ENCODE measurements around the gene ANKRD52.

The ANKRD52 gene

DNA sequence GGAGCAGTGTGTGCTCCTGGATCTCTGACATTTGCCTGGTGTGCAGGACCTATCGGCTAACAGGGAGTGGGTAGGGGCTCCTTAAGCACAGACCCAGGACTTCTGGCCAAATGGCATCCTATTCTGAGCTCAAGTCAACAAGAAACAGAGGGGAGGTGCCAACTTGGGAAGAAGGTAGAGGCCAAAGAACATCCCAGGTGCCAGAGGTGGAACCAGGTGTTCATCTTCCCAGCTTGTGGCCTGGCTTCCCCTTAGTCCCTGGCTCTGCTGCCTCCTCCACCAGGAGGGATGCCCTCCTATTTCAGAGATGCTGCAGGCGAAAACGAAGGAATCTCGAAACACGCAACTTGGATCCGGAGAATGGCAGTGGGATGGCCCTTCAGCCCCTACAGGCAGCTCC lies 22.1 kb downstream of the ANKRD52 start:
- no peak overlapping the region for H3K27ac ChIP-seq (ENCODE audit: low read depth, low read length)
- H3K4me3 ChIP-seq (ENCODE audit: low read length): no peak overlapping the region
- H3K9me3 ChIP-seq (ENCODE audit: control insufficient read depth, insufficient read depth, low read length): no peaks in the 10 kb centered on the region
- no peaks in the 10 kb centered on the region for H3K4me1 ChIP-seq (ENCODE audit: control insufficient read depth, low read length)
- H3F3A ChIP-seq (ENCODE audit: control insufficient read depth, insufficient read depth): no peaks in the 10 kb centered on the region
- no peaks in the 10 kb centered on the region for H3K9me2 ChIP-seq (replicated peaks; ENCODE audit: control insufficient read depth, low read length)
- H3K79me2 ChIP-seq (ENCODE audit: control insufficient read depth, low read length): no peaks in the 10 kb centered on the region
- no peak overlapping the region for H3K4me2 ChIP-seq (ENCODE audit: low read length)
- H3K36me3 ChIP-seq (ENCODE audit: control insufficient read depth, low read length): peaks cover 5% of the 10 kb centered on the region; the same call in 1 of the 2 replicates
- H3K27me3 ChIP-seq (ENCODE audit: control insufficient read depth, low read length): no peaks in the 10 kb centered on the region
- H4K20me1 ChIP-seq (ENCODE audit: control insufficient read depth, insufficient read depth, low read depth, low read length): no peaks in the 10 kb centered on the region
- no peak for TF ChIP-seq EZH2phosphoT487 (IDR thresholded peaks at IDR 0.05; ENCODE audit: borderline replicate concordance, low read length)
- TF ChIP-seq, protein P1, sequence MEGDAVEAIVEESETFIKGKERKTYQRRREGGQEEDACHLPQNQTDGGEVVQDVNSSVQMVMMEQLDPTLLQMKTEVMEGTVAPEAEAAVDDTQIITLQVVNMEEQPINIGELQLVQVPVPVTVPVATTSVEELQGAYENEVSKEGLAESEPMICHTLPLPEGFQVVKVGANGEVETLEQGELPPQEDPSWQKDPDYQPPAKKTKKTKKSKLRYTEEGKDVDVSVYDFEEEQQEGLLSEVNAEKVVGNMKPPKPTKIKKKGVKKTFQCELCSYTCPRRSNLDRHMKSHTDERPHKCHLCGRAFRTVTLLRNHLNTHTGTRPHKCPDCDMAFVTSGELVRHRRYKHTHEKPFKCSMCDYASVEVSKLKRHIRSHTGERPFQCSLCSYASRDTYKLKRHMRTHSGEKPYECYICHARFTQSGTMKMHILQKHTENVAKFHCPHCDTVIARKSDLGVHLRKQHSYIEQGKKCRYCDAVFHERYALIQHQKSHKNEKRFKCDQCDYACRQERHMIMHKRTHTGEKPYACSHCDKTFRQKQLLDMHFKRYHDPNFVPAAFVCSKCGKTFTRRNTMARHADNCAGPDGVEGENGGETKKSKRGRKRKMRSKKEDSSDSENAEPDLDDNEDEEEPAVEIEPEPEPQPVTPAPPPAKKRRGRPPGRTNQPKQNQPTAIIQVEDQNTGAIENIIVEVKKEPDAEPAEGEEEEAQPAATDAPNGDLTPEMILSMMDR (IDR thresholded peaks at IDR 0.05; ENCODE audit: low read depth, low read length, poor library complexity, severe bottlenecking): no peak

DNA sequence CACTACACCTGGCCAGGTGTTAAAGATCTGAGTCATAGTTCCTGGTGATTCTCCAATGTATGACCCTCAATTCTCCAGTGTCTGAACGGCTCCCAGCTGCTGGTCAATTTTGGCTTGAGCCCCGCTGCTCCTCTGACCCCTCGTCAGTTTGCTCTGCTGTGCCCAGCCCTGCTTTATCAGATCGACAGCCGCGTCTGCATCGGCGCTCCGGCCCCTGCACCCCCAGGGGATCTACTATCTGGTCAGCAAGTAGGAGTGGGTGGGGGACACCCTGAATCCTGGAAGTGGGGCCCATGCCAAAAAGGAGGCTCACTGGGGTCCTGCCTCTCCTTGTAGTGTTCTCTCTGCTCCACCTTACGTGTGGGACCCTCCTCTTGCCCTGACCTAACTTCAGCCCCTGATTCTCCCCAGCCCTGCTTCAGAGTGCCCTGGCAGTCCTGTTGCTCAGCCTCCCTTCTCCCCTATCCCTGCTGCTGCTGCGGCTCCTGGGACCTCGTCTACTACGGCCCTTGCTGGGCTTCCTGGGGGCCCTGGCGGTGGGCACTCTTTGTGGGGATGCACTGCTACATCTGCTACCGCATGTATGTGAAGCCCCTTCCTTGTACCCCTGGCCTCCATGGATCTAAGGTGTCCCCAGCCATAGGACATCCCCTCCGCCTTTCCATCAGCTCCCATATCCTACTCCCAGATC lies 23.3 kb downstream of the ANKRD52 start:
- Histone ChIP-seq H3K4me2 (ENCODE audit: low read length) (no peak overlapping the region), H3K4me3 (ENCODE audit: low read length) (no peak overlapping the region), H3F3A (ENCODE audit: control insufficient read depth, insufficient read depth) (no peaks in the 10 kb centered on the region), H3K27me3 (ENCODE audit: control insufficient read depth, low read length) (no peaks in the 10 kb centered on the region), H3K36me3 (ENCODE audit: control insufficient read depth, low read length) (no peaks in the 10 kb centered on the region), H3K79me2 (ENCODE audit: control insufficient read depth, low read length) (no peaks in the 10 kb centered on the region), H3K27ac (ENCODE audit: low read depth, low read length) (no peak overlapping the region), H3K4me1 (ENCODE audit: control insufficient read depth, low read length) (peaks cover 3% of the 10 kb centered on the region; the same call in 1 of the 2 replicates), H4K20me1 (ENCODE audit: control insufficient read depth, insufficient read depth, low read depth, low read length) (no peaks in the 10 kb centered on the region), H3K9me2 (replicated peaks; ENCODE audit: control insufficient read depth, low read length) (no peaks in the 10 kb centered on the region), H3K9me3 (ENCODE audit: control insufficient read depth, insufficient read depth, low read length) (no peaks in the 10 kb centered on the region)
- TF ChIP-seq, protein P1 (IDR thresholded peaks at IDR 0.05; ENCODE audit: low read depth, low read length, poor library complexity, severe bottlenecking): no peak
- no peak for TF ChIP-seq EZH2phosphoT487 (IDR thresholded peaks at IDR 0.05; ENCODE audit: borderline replicate concordance, low read length)

DNA sequence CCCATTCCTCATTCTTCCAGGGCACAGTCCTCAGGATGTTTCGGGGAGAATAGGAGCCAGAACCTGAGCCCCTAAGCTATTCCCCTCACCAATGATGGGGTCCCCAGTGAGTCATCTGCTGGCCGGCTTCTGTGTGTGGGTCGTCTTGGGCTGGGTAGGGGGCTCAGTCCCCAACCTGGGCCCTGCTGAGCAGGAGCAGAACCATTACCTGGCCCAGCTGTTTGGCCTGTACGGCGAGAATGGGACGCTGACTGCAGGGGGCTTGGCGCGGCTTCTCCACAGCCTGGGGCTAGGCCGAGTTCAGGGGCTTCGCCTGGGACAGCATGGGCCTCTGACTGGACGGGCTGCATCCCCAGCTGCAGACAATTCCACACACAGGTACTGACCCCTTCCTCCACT lies 27.0 kb downstream of the ANKRD52 start:
- H3K4me2 ChIP-seq (ENCODE audit: low read length): no peak overlapping the region
- no peak overlapping the region for H3K27ac ChIP-seq (ENCODE audit: low read depth, low read length)
- no peak for TF ChIP-seq EZH2phosphoT487 (IDR thresholded peaks at IDR 0.05; ENCODE audit: borderline replicate concordance, low read length)
- TF ChIP-seq, protein P1 (IDR thresholded peaks at IDR 0.05; ENCODE audit: low read depth, low read length, poor library complexity, severe bottlenecking): no peak
- peaks cover 3% of the 10 kb centered on the region; the same call in 1 of the 2 replicates for H3K4me1 ChIP-seq (ENCODE audit: control insufficient read depth, low read length)
- H3K27me3 ChIP-seq (ENCODE audit: control insufficient read depth, low read length): no peaks in the 10 kb centered on the region
- no peaks in the 10 kb centered on the region for H3K9me2 ChIP-seq (replicated peaks; ENCODE audit: control insufficient read depth, low read length)
- H3F3A ChIP-seq (ENCODE audit: control insufficient read depth, insufficient read depth): no peaks in the 10 kb centered on the region
- H3K36me3 ChIP-seq (ENCODE audit: control insufficient read depth, low read length): peaks cover 4% of the 10 kb centered on the region; the same call in 1 of the 2 replicates
- no peaks in the 10 kb centered on the region for H3K9me3 ChIP-seq (ENCODE audit: control insufficient read depth, insufficient read depth, low read length)
- H3K4me3 ChIP-seq (ENCODE audit: low read length): no peak overlapping the region
- H3K79me2 ChIP-seq (ENCODE audit: control insufficient read depth, low read length): no peaks in the 10 kb centered on the region
- H4K20me1 ChIP-seq (ENCODE audit: control insufficient read depth, insufficient read depth, low read depth, low read length): no peaks in the 10 kb centered on the region

Data from DOHH2 (cell line).